PC-9 (cell line): Measurements from ENCODE around the gene FN3KRP.

ENCODE experiments used
- CTCF ChIP-seq: fragments of 200-600 bp; sonication (generic); conservative IDR thresholded peaks from 2 replicates; pipeline ENCODE4 v1.6.1; 2017; ENCODE audit warnings: mixed run types, antibody characterized with exemption, mild to moderate bottlenecking, moderate library complexity
- EZH2 ChIP-seq: fragments of 200-600 bp; sonication (generic); IDR thresholded peaks from 2 replicates; pipeline ENCODE4 v1.8.0; 2017; ENCODE audit warnings: antibody characterized with exemption, low read depth

GRCh38 chr17:82748756-82749155 is 32.2 kb downstream of the FN3KRP start:
- TF ChIP-seq CTCF = no peak
- TF ChIP-seq EZH2 = no peak
